GM12875 (cell line): ENCODE data around the gene SLIT3.

Experiments
- H3K4me3 ChIP-seq: one replicate; pipeline ENCODE4 v1.5.1; 2011; ENCODE audit warnings: low read depth, low read length, control low read depth
- CTCF ChIP-seq: IDR thresholded peaks from 2 replicates; pipeline ENCODE4 v1.5.1; 2011; ENCODE audit warnings: low read depth, mild to moderate bottlenecking, control low read depth, inconsistent platforms, low read length, moderate library complexity, borderline replicate concordance; ENCODE audit not compliant: insufficient read depth

SLIT3 gene

GRCh38 chr5:169175733-169176132, 125.2 kb downstream of the SLIT3 start:
- no peak for TF ChIP-seq CTCF
- H3K4me3 ChIP-seq = no peak overlapping the region

- H3K4me3 ChIP-seq = no peak overlapping the region
- no peak for TF ChIP-seq CTCF
Observed at GRCh38 chr5:169174923-169175322, 126.0 kb downstream of the SLIT3 start.

- no peak overlapping the region for H3K4me3 ChIP-seq
- TF ChIP-seq CTCF = no peak
Observed at GRCh38 chr5:169173372-169173771, 127.6 kb downstream of the SLIT3 start.

GRCh38 chr5:169171515-169171914, 129.4 kb downstream of the SLIT3 start:
- H3K4me3 ChIP-seq = no peak overlapping the region
- no peak for TF ChIP-seq CTCF

GRCh38 chr5:169169783-169170182, 131.2 kb downstream of the SLIT3 start:
- no peak overlapping the region for H3K4me3 ChIP-seq
- no peak for TF ChIP-seq CTCF

GRCh38 chr5:169168280-169168679, 132.7 kb downstream of the SLIT3 start:
- H3K4me3 ChIP-seq = no peak overlapping the region
- TF ChIP-seq CTCF = no peak

GRCh38 chr5:169166078-169166477, 134.9 kb downstream of the SLIT3 start:
- TF ChIP-seq CTCF = no peak
- H3K4me3 ChIP-seq = no peak overlapping the region
